ENCODE measurements around the gene FSTL4.

The FSTL4 gene

GRCh38 chr5:133330956-133331355 lies 281.4 kb downstream of the FSTL4 start:
- WGBS, 2 experiments (ENCODE audit: insufficient coverage in 2 of 2), result 85 to 92% methylated on average over 5 of the region's 5 CpGs
- no peak overlapping the region for H3K4me3 ChIP-seq (ENCODE audit: extremely low read depth, insufficient read depth, low read length, poor library complexity, severe bottlenecking)
- H3K27ac ChIP-seq (ENCODE audit: low read depth, low read length, severe bottlenecking), result no peak overlapping the region
- H3K36me3 ChIP-seq (ENCODE audit: control insufficient read depth, insufficient read depth, low read length), result no peaks in the 10 kb centered on the region
- H3K4me1 ChIP-seq (ENCODE audit: control insufficient read depth, insufficient read depth, low read length, poor library complexity, severe bottlenecking), result no peaks in the 10 kb centered on the region
- H3K9me3 ChIP-seq (ENCODE audit: control insufficient read depth, low read length), result no peaks in the 10 kb centered on the region

GRCh38 chr5:133328800-133329199 lies 283.5 kb downstream of the FSTL4 start:
- Histone ChIP-seq H3K4me3 (ENCODE audit: extremely low read depth, insufficient read depth, low read length, poor library complexity, severe bottlenecking) (no peak overlapping the region), H3K9me3 (ENCODE audit: control insufficient read depth, low read length) (no peaks in the 10 kb centered on the region), H3K27ac (ENCODE audit: low read depth, low read length, severe bottlenecking) (no peak overlapping the region), H3K36me3 (ENCODE audit: control insufficient read depth, insufficient read depth, low read length) (no peaks in the 10 kb centered on the region), H3K4me1 (ENCODE audit: control insufficient read depth, insufficient read depth, low read length, poor library complexity, severe bottlenecking) (no peaks in the 10 kb centered on the region)
- 90 to 91% methylated on average over 10 to 11 of the region's 11 CpGs for WGBS, 2 experiments (ENCODE audit: insufficient coverage in 2 of 2)

GRCh38 chr5:133327946-133328401 lies 284.4 kb downstream of the FSTL4 start:
- no peaks in the 10 kb centered on the region for H3K36me3 ChIP-seq (ENCODE audit: control insufficient read depth, insufficient read depth, low read length)
- no peak overlapping the region for H3K27ac ChIP-seq (ENCODE audit: low read depth, low read length, severe bottlenecking)
- no peaks in the 10 kb centered on the region for H3K9me3 ChIP-seq (ENCODE audit: control insufficient read depth, low read length)
- WGBS, 2 experiments (ENCODE audit: insufficient coverage in 2 of 2), result 59 to 76% methylated on average over 3 to 4 of the region's 5 CpGs
- H3K4me1 ChIP-seq (ENCODE audit: control insufficient read depth, insufficient read depth, low read length, poor library complexity, severe bottlenecking), result no peaks in the 10 kb centered on the region
- no peak overlapping the region for H3K4me3 ChIP-seq (ENCODE audit: extremely low read depth, insufficient read depth, low read length, poor library complexity, severe bottlenecking)

DNA sequence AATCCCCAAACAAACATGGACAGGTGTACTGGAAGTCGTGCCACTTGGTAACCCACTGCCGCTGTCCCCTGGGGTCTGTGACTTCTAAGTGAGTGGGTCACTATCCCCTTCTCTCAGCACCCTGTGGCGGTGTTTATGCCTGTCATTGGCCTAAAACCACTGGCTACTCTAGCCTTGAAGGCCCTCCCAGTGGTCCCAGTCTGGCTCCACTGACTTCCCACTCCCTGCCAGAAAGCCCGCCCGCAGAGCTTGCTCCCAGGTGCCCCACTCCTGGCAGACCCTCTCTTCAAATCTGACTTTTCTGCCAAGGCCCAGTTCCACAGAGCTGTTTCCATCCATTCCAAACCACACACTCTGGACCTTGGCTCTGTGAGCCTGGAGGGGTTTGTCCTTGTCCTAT lies 286.0 kb downstream of the FSTL4 start:
- WGBS, 2 experiments (ENCODE audit: insufficient coverage in 2 of 2), result 95 to 98% methylated on average over 4 to 5 of the region's 5 CpGs

GRCh38 chr5:133325864-133326263 lies 286.5 kb downstream of the FSTL4 start:
- WGBS, 2 experiments (ENCODE audit: insufficient coverage in 2 of 2), result 84 to 100% methylated on average over 2 to 4 of the region's 5 CpGs
- Histone ChIP-seq H3K27ac (ENCODE audit: low read depth, low read length, severe bottlenecking) (no peak overlapping the region), H3K4me1 (ENCODE audit: control insufficient read depth, insufficient read depth, low read length, poor library complexity, severe bottlenecking) (no peaks in the 10 kb centered on the region), H3K36me3 (ENCODE audit: control insufficient read depth, insufficient read depth, low read length) (no peaks in the 10 kb centered on the region), H3K4me3 (ENCODE audit: extremely low read depth, insufficient read depth, low read length, poor library complexity, severe bottlenecking) (no peak overlapping the region), H3K9me3 (ENCODE audit: control insufficient read depth, low read length) (no peaks in the 10 kb centered on the region)

More for the DNA sequence above, 286.0 kb downstream of the FSTL4 start:
- H3K27ac ChIP-seq (ENCODE audit: low read depth, low read length, severe bottlenecking), result no peak overlapping the region
- no peaks in the 10 kb centered on the region for H3K9me3 ChIP-seq (ENCODE audit: control insufficient read depth, low read length)
- no peaks in the 10 kb centered on the region for H3K4me1 ChIP-seq (ENCODE audit: control insufficient read depth, insufficient read depth, low read length, poor library complexity, severe bottlenecking)
- no peak overlapping the region for H3K4me3 ChIP-seq (ENCODE audit: extremely low read depth, insufficient read depth, low read length, poor library complexity, severe bottlenecking)
- no peaks in the 10 kb centered on the region for H3K36me3 ChIP-seq (ENCODE audit: control insufficient read depth, insufficient read depth, low read length)

DNA sequence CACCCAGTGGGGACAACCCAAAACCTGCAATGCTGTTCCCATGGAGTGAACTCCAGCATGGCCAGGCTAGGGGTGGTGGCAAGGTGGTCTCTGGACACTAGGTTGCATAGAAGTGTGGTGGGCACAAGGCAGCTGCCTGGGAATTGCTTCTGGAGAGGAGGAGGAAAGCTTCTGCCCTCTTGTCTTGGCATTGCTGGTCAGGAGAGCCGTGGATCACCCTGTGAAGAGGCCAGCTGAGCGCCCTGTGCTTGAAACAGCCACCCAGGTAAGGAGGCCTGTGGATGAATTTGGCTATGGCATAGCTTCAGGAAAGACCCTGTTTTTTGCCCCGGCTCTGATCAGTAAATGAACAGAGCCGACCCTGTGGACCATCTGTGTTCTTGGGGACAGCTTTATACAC lies 287.4 kb downstream of the FSTL4 start:
- Histone ChIP-seq H3K4me1 (ENCODE audit: control insufficient read depth, insufficient read depth, low read length, poor library complexity, severe bottlenecking) (peaks cover 2% of the 10 kb centered on the region), H3K9me3 (ENCODE audit: control insufficient read depth, low read length) (no peaks in the 10 kb centered on the region), H3K27ac (ENCODE audit: low read depth, low read length, severe bottlenecking) (no peak overlapping the region), H3K4me3 (ENCODE audit: extremely low read depth, insufficient read depth, low read length, poor library complexity, severe bottlenecking) (no peak overlapping the region), H3K36me3 (ENCODE audit: control insufficient read depth, insufficient read depth, low read length) (no peaks in the 10 kb centered on the region)
- WGBS, 2 experiments (ENCODE audit: insufficient coverage in 2 of 2), result 75 to 76% methylated on average over 3 to 4 of the region's 4 CpGs

DNA sequence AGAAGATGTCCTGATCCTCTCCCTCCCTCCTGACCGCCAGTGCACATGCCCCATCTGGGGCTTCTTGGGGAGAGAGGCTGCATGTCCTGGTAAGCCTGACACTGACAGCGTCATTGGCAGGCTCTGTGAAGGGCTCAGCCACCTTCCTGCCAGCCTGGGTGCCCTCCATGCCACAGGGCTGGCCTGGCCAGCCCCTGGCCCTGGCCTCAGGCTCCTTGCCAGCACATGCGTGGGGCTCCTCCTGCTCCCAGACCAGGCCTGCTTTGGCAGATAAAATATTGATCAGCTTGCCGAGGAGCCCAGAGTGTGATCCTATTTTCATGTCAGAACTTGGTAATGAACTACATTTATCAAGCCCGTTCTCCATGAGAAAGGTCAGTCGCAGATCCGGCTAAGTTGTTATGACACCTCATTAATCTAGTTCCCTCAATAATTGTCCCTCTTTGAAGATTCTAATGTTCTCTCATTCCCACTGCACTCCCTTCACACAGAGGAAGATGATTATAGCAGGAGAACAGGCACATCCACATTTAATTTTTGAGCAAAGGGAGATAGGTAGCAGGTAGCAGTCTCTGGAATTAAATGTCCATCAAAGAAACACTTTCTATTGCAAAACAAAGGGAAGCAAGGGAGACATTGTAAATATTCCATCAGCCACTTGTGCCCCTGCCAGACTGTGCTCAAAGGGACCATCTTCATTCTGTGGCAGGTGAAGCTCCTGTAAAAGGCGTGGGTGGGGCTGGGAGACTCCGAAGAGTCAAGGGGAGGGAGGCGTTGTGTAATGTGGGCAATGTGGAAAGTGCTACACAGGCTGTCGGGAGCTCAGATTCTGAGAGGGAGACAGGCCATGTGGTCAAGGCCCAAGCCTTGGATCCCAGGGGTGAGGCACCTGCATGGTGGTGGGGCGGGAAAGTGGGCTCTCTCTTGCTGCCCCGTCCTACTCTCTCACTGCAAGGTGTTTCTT lies 288.6 kb downstream of the FSTL4 start:
- Histone ChIP-seq H3K4me3 (ENCODE audit: extremely low read depth, insufficient read depth, low read length, poor library complexity, severe bottlenecking) (no peak overlapping the region), H3K36me3 (ENCODE audit: control insufficient read depth, insufficient read depth, low read length) (no peaks in the 10 kb centered on the region), H3K4me1 (ENCODE audit: control insufficient read depth, insufficient read depth, low read length, poor library complexity, severe bottlenecking) (peaks cover 6% of the 10 kb centered on the region), H3K9me3 (ENCODE audit: control insufficient read depth, low read length) (no peaks in the 10 kb centered on the region), H3K27ac (ENCODE audit: low read depth, low read length, severe bottlenecking) (no peak overlapping the region)
- WGBS, 2 experiments (ENCODE audit: insufficient coverage in 2 of 2), result 82 to 83% methylated on average over 8 to 13 of the region's 13 CpGs

- Histone ChIP-seq H3K36me3 (ENCODE audit: control insufficient read depth, insufficient read depth, low read length) (no peaks in the 10 kb centered on the region), H3K4me3 (ENCODE audit: extremely low read depth, insufficient read depth, low read length, poor library complexity, severe bottlenecking) (no peak overlapping the region), H3K4me1 (ENCODE audit: control insufficient read depth, insufficient read depth, low read length, poor library complexity, severe bottlenecking) (peaks cover 6% of the 10 kb centered on the region), H3K9me3 (ENCODE audit: control insufficient read depth, low read length) (no peaks in the 10 kb centered on the region), H3K27ac (ENCODE audit: low read depth, low read length, severe bottlenecking) (no peak overlapping the region)
- WGBS, 2 experiments (ENCODE audit: insufficient coverage in 2 of 2), result 91 to 98% methylated on average over 5 of the region's 5 CpGs
Observed at GRCh38 chr5:133322743-133323142, 289.6 kb downstream of the FSTL4 start.

DNA sequence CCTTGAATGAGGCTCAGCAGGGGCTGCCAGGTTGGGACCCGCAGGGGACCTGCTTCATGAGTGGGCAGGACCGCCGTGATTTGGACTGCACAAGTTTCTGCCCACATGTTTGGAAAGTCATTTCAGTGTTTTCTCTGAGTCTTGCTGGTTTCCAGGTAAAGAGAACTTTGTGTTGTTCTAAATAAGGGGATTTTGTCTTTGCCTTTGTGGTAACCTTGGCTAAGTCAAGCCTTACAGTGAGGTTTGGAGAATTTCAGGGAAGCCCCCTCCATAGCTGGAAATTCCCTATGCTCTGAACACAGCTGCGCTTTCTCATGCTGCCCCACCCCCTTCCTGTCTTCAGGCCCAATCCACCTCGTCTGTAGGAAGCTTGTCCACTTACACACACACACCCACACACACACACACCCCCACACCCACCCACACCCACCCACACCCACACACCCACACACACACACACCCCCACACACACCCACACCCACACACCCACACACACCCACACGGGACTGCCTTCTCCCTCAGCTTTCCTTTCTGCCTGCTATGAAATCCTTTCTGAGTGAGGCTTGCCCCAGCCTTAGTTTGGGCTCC lies 290.4 kb downstream of the FSTL4 start:
- Histone ChIP-seq H3K27ac (ENCODE audit: low read depth, low read length, severe bottlenecking) (no peak overlapping the region), H3K9me3 (ENCODE audit: control insufficient read depth, low read length) (no peaks in the 10 kb centered on the region), H3K4me3 (ENCODE audit: extremely low read depth, insufficient read depth, low read length, poor library complexity, severe bottlenecking) (no peak overlapping the region), H3K4me1 (ENCODE audit: control insufficient read depth, insufficient read depth, low read length, poor library complexity, severe bottlenecking) (peaks cover 6% of the 10 kb centered on the region), H3K36me3 (ENCODE audit: control insufficient read depth, insufficient read depth, low read length) (no peaks in the 10 kb centered on the region)
- WGBS, 2 experiments (ENCODE audit: insufficient coverage in 2 of 2), result 80 to 86% methylated on average over 4 to 5 of the region's 6 CpGs

DNA sequence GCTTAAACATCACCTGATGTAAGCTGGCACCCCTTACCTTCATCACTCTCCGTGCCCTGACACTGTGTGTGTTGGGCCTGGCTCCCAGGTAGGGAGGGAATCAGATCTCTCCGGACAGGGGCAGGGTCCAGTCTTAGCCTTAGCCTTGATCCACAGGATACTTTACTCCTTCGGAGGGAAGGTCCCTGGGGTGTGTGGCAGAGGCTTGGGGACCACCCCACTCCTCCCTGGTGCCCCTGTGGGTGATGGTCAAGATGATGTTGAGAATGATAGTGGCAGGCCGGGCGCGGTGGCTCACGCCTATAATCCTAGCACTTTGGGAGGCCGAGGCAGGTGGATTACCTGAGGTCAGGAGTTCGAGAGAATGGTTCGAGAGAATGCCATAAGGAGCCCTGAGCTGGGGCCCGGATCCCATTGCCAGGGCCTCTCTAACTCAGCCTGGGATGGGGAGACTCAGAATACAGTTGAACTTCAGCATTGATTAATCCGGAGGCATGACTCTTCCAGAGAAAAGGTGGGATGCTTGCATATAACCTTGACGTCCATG lies 291.0 kb downstream of the FSTL4 start:
- Histone ChIP-seq H3K9me3 (ENCODE audit: control insufficient read depth, low read length) (no peaks in the 10 kb centered on the region), H3K27ac (ENCODE audit: low read depth, low read length, severe bottlenecking) (no peak overlapping the region), H3K4me3 (ENCODE audit: extremely low read depth, insufficient read depth, low read length, poor library complexity, severe bottlenecking) (no peak overlapping the region), H3K4me1 (ENCODE audit: control insufficient read depth, insufficient read depth, low read length, poor library complexity, severe bottlenecking) (peaks cover 6% of the 10 kb centered on the region), H3K36me3 (ENCODE audit: control insufficient read depth, insufficient read depth, low read length) (no peaks in the 10 kb centered on the region)
- WGBS, 2 experiments (ENCODE audit: insufficient coverage in 2 of 2), result 91 to 92% methylated on average over 10 to 13 of the region's 13 CpGs
